Measurements from ENCODE around the gene IFNLR1. TPM values are rescaled to one million over a fixed set of nuclear protein-coding genes. Genes with fewer than 3 reads are reported as not detected.

IFNLR1 gene
- total RNA-seq, 1 donor, result under 0.01 TPM

- DNase-seq (ENCODE audit: low read depth in 2 of 3, low spot score in 2 of 3), result no peak
Observed at GRCh38 chr1:24180676-24181075, 6.4 kb downstream of the IFNLR1 start.

GRCh38 chr1:24179251-24179840, 7.7 kb downstream of the IFNLR1 start:
- DNase-seq (ENCODE audit: low read depth in 2 of 3, low spot score in 2 of 3), result no peak

GRCh38 chr1:24178407-24178806, 8.7 kb downstream of the IFNLR1 start:
- no peak for DNase-seq (ENCODE audit: low read depth in 2 of 3, low spot score in 2 of 3)

GRCh38 chr1:24177161-24177560, 9.9 kb downstream of the IFNLR1 start:
- no peak for DNase-seq (ENCODE audit: low read depth in 2 of 3, low spot score in 2 of 3)

- no peak for DNase-seq (ENCODE audit: low read depth in 2 of 3, low spot score in 2 of 3)
Observed at GRCh38 chr1:24175033-24175755, 11.9 kb downstream of the IFNLR1 start.

GRCh38 chr1:24173638-24174575, 13.2 kb downstream of the IFNLR1 start:
- DNase-seq (ENCODE audit: low read depth in 2 of 3, low spot score in 2 of 3), result no peak

GRCh38 chr1:24172598-24172997, 14.5 kb downstream of the IFNLR1 start:
- DNase-seq (ENCODE audit: low read depth in 2 of 3, low spot score in 2 of 3), result no peak

GRCh38 chr1:24169286-24169685, 17.8 kb downstream of the IFNLR1 start:
- no peak for DNase-seq (ENCODE audit: low read depth in 2 of 3, low spot score in 2 of 3)

- no peak for DNase-seq (ENCODE audit: low read depth in 2 of 3, low spot score in 2 of 3)
Observed at GRCh38 chr1:24168245-24168644, 18.8 kb downstream of the IFNLR1 start.

GRCh38 chr1:24167008-24167407, 20.1 kb downstream of the IFNLR1 start:
- no peak for DNase-seq (ENCODE audit: low read depth in 2 of 3, low spot score in 2 of 3)

GRCh38 chr1:24165500-24165899, 21.6 kb downstream of the IFNLR1 start:
- DNase-seq (ENCODE audit: low read depth in 2 of 3, low spot score in 2 of 3), result no peak

- DNase-seq (ENCODE audit: low read depth in 2 of 3, low spot score in 2 of 3), result no peak
Observed at GRCh38 chr1:24164004-24164403, 23.1 kb downstream of the IFNLR1 start.

- peak in 1 of 3 donors; percentile 28 for DNase-seq (ENCODE audit: low read depth in 2 of 3, low spot score in 2 of 3)
Observed at GRCh38 chr1:24162201-24162600, 24.9 kb downstream of the IFNLR1 start.

GRCh38 chr1:24161270-24161669, 25.8 kb downstream of the IFNLR1 start:
- no peak for DNase-seq (ENCODE audit: low read depth in 2 of 3, low spot score in 2 of 3)

GRCh38 chr1:24159366-24159765, 27.7 kb downstream of the IFNLR1 start:
- no peak for DNase-seq (ENCODE audit: low read depth in 2 of 3, low spot score in 2 of 3)

- DNase-seq (ENCODE audit: low read depth in 2 of 3, low spot score in 2 of 3), result no peak
Observed at GRCh38 chr1:24157918-24158481, 29.1 kb downstream of the IFNLR1 start.

GRCh38 chr1:24156542-24157260, 30.4 kb downstream of the IFNLR1 start:
- no peak for DNase-seq (ENCODE audit: low read depth in 2 of 3, low spot score in 2 of 3)

- peak in 1 of 3 donors; percentile 7 for DNase-seq (ENCODE audit: low read depth in 2 of 3, low spot score in 2 of 3)
Observed at GRCh38 chr1:24155011-24155782, 31.9 kb downstream of the IFNLR1 start.

- DNase-seq (ENCODE audit: low read depth in 2 of 3, low spot score in 2 of 3), result no peak
Observed at GRCh38 chr1:24154215-24154614, 32.9 kb downstream of the IFNLR1 start.
